ENCODE data around the gene UNKL. TPM values are rescaled to one million over a fixed set of nuclear protein-coding genes. Genes with fewer than 3 reads are reported as not detected.

UNKL gene, protein sequence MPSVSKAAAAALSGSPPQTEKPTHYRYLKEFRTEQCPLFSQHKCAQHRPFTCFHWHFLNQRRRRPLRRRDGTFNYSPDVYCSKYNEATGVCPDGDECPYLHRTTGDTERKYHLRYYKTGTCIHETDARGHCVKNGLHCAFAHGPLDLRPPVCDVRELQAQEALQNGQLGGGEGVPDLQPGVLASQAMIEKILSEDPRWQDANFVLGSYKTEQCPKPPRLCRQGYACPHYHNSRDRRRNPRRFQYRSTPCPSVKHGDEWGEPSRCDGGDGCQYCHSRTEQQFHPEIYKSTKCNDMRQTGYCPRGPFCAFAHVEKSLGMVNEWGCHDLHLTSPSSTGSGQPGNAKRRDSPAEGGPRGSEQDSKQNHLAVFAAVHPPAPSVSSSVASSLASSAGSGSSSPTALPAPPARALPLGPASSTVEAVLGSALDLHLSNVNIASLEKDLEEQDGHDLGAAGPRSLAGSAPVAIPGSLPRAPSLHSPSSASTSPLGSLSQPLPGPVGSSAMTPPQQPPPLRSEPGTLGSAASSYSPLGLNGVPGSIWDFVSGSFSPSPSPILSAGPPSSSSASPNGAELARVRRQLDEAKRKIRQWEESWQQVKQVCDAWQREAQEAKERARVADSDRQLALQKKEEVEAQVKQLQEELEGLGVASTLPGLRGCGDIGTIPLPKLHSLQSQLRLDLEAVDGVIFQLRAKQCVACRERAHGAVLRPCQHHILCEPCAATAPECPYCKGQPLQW
- 9.2 TPM for polyA plus RNA-seq

DNA sequence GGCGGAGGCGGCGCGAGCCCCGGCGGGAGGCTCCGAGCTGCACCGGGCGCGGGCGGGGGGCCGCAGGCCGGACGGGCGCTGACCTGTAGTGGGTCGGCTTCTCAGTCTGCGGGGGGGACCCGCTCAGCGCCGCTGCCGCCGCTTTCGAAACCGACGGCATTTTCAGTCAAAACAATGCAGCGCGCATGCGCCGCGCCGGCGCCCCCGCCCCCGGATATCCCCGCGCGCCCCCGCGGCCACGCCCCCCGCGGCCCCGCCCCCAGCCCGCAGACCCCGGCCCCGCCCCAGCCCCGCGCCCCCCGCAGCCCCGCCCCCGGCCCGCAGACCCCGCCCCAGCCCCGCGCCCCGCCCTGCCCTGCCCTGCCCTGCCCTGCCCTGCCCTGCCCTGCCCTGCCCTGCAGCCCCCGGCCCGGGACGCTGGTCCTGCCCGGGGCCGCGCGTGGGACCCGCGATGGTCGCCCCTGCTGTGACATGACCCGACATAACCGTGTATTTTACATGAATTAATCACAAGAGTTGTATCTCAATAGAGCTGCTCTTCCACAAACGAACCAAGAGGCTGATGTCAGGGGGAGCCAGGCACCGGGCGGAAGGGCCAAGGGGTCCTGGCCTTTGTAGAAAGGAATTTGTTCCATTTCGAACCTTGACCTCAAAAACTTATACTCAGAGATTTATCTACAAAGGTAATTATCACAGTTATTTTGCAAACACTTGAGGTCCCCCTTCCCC lies at the start of gene UNKL:
UNKL (minus strand) TSS at position 173 of the 729 bp plus-strand sequence; CDS start at position 160, 13 bp downstream.
- Mint-ChIP-seq H3K36me3 (peaks cover 3% of the 10 kb centered on the region), H3K4me1 (peaks cover 9 to 10% (median 9%) of the 10 kb centered on the region in 3 donors), H3K27me3 (no peaks in the 10 kb centered on the region), H3K9me3 (no peaks in the 10 kb centered on the region), H3K27ac (peak within 1 kb of the TSS; percentile 77 to 97 (median 97)), H3K4me3 (peak within 1 kb of the TSS; percentile 89 to 96 (median 94))

DNA sequence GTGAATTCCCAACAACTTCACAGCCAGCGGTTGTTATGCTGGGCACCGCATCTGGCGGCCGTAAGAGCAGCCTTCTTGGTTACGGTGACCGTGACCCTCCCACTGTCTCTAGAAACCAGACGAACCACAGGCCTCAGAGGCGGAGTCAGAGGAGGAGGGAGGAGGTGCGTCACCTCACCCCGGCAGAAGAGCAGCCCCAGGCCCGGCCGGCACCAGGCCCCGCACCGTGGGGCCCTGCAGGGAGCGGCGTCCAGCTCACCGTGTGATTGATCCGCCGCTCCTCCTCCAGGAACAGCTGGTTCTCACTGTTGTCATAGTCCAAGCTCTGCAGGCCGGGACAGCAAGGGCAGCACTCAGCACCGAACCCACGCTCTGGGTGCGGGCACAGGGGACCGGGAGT lies 46.6 kb upstream of the UNKL start:
- peak overlapping the region; percentile 63 to 91 (median 76) for H3K27ac Mint-ChIP-seq
- peaks cover 5 to 10% (median 9%) of the 10 kb centered on the region in 3 donors for H3K4me1 Mint-ChIP-seq
- no peaks in the 10 kb centered on the region for H3K27me3 Mint-ChIP-seq
- peaks cover 2% of the 10 kb centered on the region for H3K36me3 Mint-ChIP-seq
- H3K4me3 Mint-ChIP-seq = peak overlapping the region in 1 of 4 donors; percentile 12
- no peaks in the 10 kb centered on the region for H3K9me3 Mint-ChIP-seq

DNA sequence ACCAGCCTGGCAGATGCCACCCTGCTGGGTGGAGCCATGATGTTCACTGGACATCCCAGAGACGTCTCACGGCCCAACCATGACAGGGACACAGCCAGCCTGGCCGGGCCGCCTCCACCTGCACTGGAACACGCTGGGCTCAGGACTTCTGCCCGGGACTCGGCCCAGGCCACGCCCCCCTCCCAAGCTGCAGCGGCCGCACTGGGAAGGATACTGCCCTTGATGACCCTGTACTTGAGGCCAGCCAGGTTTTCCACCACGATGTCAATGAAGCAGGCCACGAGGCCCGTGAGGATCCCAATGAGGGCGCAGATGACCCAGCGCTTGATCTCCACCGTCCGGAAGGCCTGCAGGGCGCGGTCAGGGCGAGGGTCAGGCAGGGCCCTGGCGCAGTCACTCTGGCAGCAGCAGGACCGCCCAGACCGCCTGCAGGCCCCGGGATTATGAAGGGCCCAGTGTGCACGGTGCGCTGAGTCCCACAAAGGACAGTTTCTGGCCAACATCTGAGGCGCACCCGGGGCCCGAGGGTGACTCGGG lies 46.2 kb upstream of the UNKL start:
- Mint-ChIP-seq H3K27ac (peak overlapping the region; percentile 63 to 91 (median 76)), H3K4me1 (peaks cover 5 to 10% (median 9%) of the 10 kb centered on the region in 3 donors), H3K36me3 (peaks cover 2% of the 10 kb centered on the region), H3K4me3 (peak overlapping the region in 2 of 4 donors; percentile 12 to 60), H3K27me3 (no peaks in the 10 kb centered on the region), H3K9me3 (no peaks in the 10 kb centered on the region)

DNA sequence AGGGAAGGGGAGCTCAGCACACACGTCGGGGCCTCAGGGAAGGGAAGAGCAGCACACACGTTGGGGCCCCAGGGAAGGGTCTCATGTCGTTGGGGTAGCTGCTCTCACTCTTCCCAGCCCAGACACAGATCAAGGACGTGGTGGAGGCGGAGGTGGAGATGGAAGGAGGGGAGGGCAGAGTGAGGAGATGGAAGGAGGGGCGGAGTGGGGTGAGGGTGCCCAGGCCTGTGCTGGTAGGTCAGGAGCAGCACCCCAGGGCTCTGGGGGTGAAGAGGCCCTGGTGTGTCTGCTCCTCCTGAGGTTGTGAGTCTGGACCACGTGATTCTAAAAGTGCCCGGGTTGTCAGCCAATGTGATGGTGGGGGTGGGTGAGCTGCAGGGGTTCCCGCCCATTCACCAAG lies 45.5 kb upstream of the UNKL start:
- peaks cover 5 to 10% (median 9%) of the 10 kb centered on the region in 3 donors for H3K4me1 Mint-ChIP-seq
- H3K36me3 Mint-ChIP-seq = peaks cover 2% of the 10 kb centered on the region
- no peak overlapping the region for H3K4me3 Mint-ChIP-seq
- H3K27ac Mint-ChIP-seq = peak overlapping the region; percentile 63 to 91 (median 76)
- H3K9me3 Mint-ChIP-seq = no peaks in the 10 kb centered on the region
- H3K27me3 Mint-ChIP-seq = no peaks in the 10 kb centered on the region

DNA sequence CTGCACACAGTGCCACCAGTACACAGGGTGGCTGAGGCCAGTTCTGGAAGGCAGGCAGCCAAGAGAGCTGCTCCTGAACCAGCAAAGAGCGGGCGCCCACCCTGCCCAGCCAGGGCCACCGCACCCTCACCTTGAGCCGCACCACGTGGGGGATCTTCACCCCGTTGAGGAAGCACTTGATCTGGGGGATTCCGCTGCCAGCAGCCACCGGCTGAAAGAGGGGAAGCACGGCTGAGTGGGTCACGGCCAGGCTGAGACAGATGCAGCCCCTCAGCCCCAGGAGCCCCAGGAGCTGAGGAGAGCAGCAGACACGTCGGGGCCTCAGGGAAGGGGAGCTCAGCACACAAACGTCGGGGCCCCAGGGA lies 44.5 kb upstream of the UNKL start:
- Mint-ChIP-seq H3K4me1 (peaks cover 5 to 10% (median 9%) of the 10 kb centered on the region in 3 donors), H3K9me3 (no peaks in the 10 kb centered on the region), H3K36me3 (peaks cover 2% of the 10 kb centered on the region), H3K27ac (peak overlapping the region; percentile 97 to 99 (median 98)), H3K27me3 (no peaks in the 10 kb centered on the region), H3K4me3 (peak overlapping the region; percentile 57 to 92 (median 74))

DNA sequence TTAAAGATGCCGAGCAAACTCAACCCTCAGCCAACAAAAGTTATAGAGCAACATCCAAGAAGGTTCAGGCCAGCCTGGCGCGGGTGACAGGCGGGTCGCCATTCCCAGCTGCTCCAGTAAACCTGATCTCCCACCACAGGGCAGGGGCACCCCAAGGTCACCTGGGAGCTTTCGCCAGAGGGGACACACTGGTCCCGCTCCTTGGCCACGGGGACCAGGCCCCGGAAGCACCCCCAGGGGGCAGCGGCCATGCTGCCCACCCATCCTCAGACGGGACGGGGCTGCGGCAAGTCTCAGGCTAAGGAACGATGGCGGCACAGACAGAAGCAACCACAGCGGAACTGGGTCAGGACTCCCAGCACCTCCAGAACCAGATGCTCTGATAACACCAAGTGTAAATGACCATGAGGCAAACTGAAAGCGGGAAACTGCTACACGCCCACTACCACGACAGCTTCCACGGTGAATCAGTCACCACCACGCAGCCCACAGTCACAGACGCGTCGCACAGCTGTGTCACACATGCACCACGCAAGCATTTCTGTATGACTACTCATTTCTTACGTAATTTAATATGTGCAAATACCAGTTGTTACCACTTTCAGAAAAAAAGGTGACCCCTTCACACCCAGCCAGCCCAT lies 44.0 kb upstream of the UNKL start:
- H3K27me3 Mint-ChIP-seq = no peaks in the 10 kb centered on the region
- H3K27ac Mint-ChIP-seq = peak overlapping the region; percentile 97 to 99 (median 98)
- peaks cover 2% of the 10 kb centered on the region for H3K36me3 Mint-ChIP-seq
- H3K4me3 Mint-ChIP-seq = peak overlapping the region; percentile 57 to 92 (median 74)
- peaks cover 5 to 10% (median 9%) of the 10 kb centered on the region in 3 donors for H3K4me1 Mint-ChIP-seq
- H3K9me3 Mint-ChIP-seq = no peaks in the 10 kb centered on the region

DNA sequence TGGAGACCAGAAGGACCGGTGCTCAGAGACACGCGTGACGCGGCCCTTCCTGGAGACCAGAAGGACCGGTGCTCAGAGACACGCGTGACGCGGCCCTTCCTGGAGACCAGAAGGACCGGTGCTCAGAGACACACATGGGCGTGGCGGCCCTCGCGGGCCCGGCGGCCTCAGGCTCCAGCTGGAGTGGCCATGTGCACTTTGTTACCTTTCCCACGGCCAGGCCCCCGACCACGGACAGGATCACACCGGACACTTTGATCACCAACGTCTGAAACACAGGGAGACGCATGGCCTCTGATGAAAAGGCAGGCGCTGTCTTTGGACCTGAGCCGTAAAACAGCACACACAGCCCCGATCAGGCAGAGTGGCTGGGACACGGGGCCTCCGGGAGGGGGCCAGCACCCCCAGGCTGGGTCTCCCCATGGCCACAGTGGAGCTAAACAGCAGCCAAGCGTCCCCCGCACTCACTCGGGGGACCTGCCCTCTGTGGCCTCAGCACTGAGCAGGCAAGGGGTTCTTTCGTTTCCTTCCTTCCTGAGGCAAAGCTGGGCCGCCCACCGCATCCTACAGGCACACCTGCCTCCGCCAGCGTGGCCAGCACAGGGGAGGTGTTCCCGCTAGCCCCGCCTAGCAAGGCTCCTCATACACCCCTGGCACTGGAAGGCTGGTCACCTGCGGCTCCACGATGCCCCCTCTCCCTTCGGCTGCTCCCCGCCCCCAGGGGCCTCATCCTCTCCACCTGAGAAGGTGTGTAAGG lies 43.2 kb upstream of the UNKL start:
- H3K4me1 Mint-ChIP-seq = peaks cover 5 to 10% (median 9%) of the 10 kb centered on the region in 3 donors
- H3K27ac Mint-ChIP-seq = peak overlapping the region; percentile 97 to 99 (median 98)
- no peaks in the 10 kb centered on the region for H3K9me3 Mint-ChIP-seq
- no peaks in the 10 kb centered on the region for H3K27me3 Mint-ChIP-seq
- peak overlapping the region in 2 of 4 donors; percentile 62 to 63 for H3K4me3 Mint-ChIP-seq
- peaks cover 2% of the 10 kb centered on the region for H3K36me3 Mint-ChIP-seq

DNA sequence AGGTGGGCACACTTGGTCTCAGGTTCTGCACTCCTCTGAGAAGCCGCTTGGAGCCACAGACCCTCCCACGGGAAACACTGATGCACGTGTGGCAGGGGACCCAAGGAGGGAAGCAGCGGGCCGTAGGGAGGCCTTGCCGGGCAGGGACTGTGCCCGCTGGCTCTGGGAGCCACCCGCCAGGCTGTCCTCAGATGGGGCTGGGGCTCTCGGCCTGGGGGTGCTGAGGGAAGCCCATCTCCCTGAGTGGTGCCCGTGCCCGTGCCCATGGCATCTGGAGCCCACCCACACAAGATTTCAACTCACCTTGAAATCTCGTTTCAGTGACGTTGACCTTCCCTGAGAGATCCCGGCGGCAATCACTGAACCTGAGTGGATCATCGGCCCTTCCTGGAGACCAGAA lies 42.4 kb upstream of the UNKL start:
- peaks cover 2% of the 10 kb centered on the region for H3K36me3 Mint-ChIP-seq
- no peak overlapping the region for H3K4me3 Mint-ChIP-seq
- peaks cover 5 to 10% (median 9%) of the 10 kb centered on the region in 3 donors for H3K4me1 Mint-ChIP-seq
- H3K9me3 Mint-ChIP-seq = no peaks in the 10 kb centered on the region
- H3K27ac Mint-ChIP-seq = no peak overlapping the region
- H3K27me3 Mint-ChIP-seq = no peaks in the 10 kb centered on the region

DNA sequence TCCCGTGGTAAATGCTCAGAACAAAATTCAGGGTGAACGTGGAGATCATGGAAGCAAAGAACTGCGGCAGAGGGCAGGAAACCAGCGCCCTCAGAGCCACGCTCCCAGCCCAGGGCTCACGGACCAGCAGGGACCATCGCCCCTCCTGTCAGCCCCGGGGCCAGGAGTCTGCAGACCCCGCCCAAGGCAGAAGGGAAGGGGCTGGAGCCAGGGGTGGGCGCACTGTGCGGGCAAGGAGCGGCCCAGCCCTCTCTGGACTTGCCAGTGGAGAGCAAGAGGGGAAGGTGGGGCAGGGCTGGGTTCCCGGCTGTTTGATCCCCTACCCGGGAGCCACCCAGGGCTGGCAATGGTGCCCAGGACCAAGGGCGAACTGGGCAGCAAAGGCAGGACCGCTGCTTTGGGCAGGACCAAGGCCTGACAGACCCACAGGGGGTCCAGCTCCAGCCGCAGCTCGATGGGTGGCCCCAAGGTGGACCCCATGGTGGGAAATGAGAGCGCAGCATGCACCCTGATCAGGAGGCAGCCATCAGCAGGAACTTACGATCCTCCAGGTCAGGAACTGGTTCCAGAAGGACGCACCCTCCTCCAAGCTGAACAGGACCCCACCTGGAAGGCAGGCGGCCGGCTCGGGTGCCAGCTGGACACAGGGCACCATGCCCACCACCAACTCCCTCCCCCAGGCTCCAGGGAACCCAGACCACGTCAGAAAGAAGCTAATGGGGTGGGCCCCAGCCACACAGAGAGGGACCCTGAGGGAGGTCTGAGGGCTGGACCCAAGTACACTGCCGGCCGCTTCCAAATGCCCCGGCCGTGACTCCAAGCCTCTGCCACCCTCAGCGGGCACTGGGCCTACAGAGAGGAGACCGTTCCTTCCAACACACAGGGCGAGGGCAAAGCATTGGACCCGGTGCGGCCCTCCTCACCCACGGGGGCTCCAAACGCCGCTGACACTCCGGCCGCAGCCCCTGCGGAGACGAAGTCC lies 41.0 kb upstream of the UNKL start:
- Mint-ChIP-seq H3K4me3 (peak overlapping the region in 1 of 4 donors; percentile 52), H3K27ac (peak overlapping the region in 2 of 3 donors; percentile 50 to 51), H3K27me3 (no peaks in the 10 kb centered on the region), H3K4me1 (peaks cover 5 to 10% (median 9%) of the 10 kb centered on the region in 3 donors), H3K9me3 (no peaks in the 10 kb centered on the region), H3K36me3 (peaks cover 2% of the 10 kb centered on the region)

DNA sequence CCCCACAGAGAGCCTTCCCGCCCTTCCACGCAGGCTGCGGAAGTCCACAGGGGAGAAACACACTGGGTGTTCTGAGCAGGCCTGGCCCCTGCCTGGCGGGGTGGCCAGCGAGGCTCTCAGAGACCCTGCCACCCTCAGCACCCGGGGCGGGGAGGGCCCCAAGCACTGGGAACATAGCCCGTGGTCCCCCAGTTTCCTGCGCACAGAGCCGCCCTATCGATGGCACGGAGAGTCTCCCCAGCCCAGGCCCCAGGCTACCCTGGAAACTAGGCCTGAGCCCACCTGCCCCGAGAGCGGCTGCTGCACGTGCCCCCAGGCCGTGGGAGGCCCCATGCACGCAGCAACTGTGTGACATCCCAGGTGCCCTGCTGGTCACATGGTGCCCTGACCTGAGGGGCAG lies 40.1 kb upstream of the UNKL start:
- Mint-ChIP-seq H3K4me3 (peak overlapping the region in 1 of 4 donors; percentile 73), H3K36me3 (peaks cover 2% of the 10 kb centered on the region), H3K27me3 (no peaks in the 10 kb centered on the region), H3K4me1 (peaks cover 5 to 10% (median 9%) of the 10 kb centered on the region in 3 donors), H3K9me3 (no peaks in the 10 kb centered on the region), H3K27ac (peak overlapping the region in 2 of 3 donors; percentile 50 to 90)

DNA sequence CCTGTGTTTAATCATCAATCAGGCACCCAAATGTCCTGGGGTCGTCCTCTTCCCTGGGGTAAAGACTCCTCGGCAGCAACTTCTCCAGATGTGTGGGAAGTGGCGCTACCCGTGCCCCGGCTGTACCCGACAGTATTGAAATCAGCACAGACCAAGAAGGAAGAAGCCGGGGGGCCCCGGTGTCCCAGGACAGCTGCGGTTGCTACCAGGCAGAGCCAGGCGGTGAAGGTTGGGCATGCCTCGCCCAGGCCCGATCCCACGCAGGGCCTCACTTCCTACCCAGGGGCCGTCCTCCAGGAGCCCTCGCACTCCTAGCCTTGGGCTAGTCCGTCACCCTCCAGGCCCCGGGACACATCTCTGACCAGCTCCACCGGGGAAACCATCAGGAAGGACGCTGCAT lies 38.8 kb upstream of the UNKL start:
- H3K36me3 Mint-ChIP-seq = no peaks in the 10 kb centered on the region
- peak overlapping the region in 1 of 3 donors; percentile 90 for H3K27ac Mint-ChIP-seq
- H3K27me3 Mint-ChIP-seq = no peaks in the 10 kb centered on the region

DNA sequence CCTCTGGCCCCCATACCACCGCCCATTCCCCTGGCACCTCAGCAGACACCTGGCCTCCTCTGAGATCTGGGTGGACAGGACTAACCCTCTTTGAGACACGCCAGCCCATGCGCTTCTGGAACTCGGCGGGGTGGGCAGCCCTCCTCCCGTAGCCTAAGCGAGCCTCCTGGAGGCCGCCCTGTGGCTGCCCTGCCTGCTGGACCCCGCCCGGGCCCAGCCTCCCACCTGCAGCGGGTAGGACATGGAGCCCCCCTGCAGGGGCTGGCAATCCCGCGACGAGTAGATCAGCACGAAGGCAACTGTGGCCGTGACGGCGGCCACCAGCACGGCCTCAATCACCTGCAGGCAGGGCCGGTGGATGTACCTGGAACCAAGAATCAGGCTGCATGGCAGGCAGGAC lies 38.0 kb upstream of the UNKL start:
- Mint-ChIP-seq H3K27me3 (no peaks in the 10 kb centered on the region), H3K4me3 (peak overlapping the region in 1 of 4 donors; percentile 40), H3K36me3 (peaks cover 1% of the 10 kb centered on the region), H3K4me1 (no peaks in the 10 kb centered on the region), H3K27ac (peak overlapping the region in 1 of 3 donors; percentile 90), H3K9me3 (no peaks in the 10 kb centered on the region)

More for the DNA sequence above, 38.8 kb upstream of the UNKL start:
- Mint-ChIP-seq H3K9me3 (no peaks in the 10 kb centered on the region), H3K4me3 (peak overlapping the region in 1 of 4 donors; percentile 73), H3K4me1 (peaks cover 0 to 2% (median 0%) of the 10 kb centered on the region in 3 donors)
